ENCODE data around the gene PDCD2L.

GRCh38 chr19:34380639-34381241 is 23.5 kb upstream of the PDCD2L start:
- TF ChIP-seq CTCF (IDR thresholded peaks at IDR 0.05), result no peak
- TF ChIP-seq POLR2A (IDR thresholded peaks at IDR 0.05), result no peak

Data from testis (tissue), 2 donors.